ENCODE measurements around the gene LRIT3. TPM values are rescaled to one million over a fixed set of nuclear protein-coding genes. Genes with fewer than 3 reads are reported as not detected.

LRIT3 gene
- polyA plus RNA-seq, 3 donors, result 0.07 TPM; not detected in 2

- Mint-ChIP-seq H3K27me3 (ENCODE audit: low read depth in 3 of 3) (peaks cover 0 to 1% (median 0%) of the 10 kb centered on the region in 3 donors), H3K4me3 (no peak overlapping the region), H3K27ac (no peak overlapping the region), H3K9me3 (no peaks in the 10 kb centered on the region), H3K36me3 (peaks cover 60 to 71% of the 10 kb centered on the region in 2 donors), H3K4me1 (peaks cover 17% of the 10 kb centered on the region)
- no peak overlapping the region for H3K9ac ChIP-seq (ENCODE audit: insufficient read depth, low read length, poor library complexity, severe bottlenecking)
- peaks cover 15% of the 10 kb centered on the region for H3K79me2 ChIP-seq (ENCODE audit: insufficient read depth, low read length)
- DNase-seq, result no peak
- intact Hi-C loops (cut with micrococcal nuclease), result loop anchor here in 1 of 2 donors (10.0 kb wide), 1 partner anchor 116 kb away; the partner anchor contains the start of gene CASP6
- H3K27me3 ChIP-seq (ENCODE audit: control insufficient read depth in 2 of 2, insufficient read depth in 2 of 2, low read length in 2 of 2), result no peaks in the 10 kb centered on the region
- H2AFZ ChIP-seq (ENCODE audit: insufficient read depth, low read depth, low read length, poor library complexity, severe bottlenecking), result no peak overlapping the region
- peaks cover 53 to 75% of the 10 kb centered on the region in 2 donors for H3K36me3 ChIP-seq (replicated peaks in 1 of 2; ENCODE audit: control insufficient read depth in 1 of 2, insufficient read depth in 2 of 2, low read length in 2 of 2)
- H3K4me3 ChIP-seq (replicated peaks in 1 of 3; ENCODE audit: low read depth in 2 of 3, low read length in 3 of 3), result no peak overlapping the region
- H3K27ac ChIP-seq (ENCODE audit: low read depth in 1 of 2, low read length in 2 of 2), result no peak overlapping the region
- H3K4me1 ChIP-seq (ENCODE audit: control insufficient read depth in 1 of 2, insufficient read depth in 2 of 2, low read length in 2 of 2), result peaks cover 8 to 11% of the 10 kb centered on the region in 2 donors
- no peak for TF ChIP-seq CTCF (IDR thresholded peaks at IDR 0.05)
- no peaks in the 10 kb centered on the region for H3K9me3 ChIP-seq (replicated peaks in 1 of 2; ENCODE audit: control insufficient read depth in 1 of 2, insufficient read depth in 1 of 2, low read length in 2 of 2)
- no peak overlapping the region for H3K4me2 ChIP-seq (replicated peaks; ENCODE audit: extremely low read depth, low read length, poor library complexity, severe bottlenecking)
- 100% methylated on average over 1 of the region's 2 CpGs for WGBS (ENCODE audit: insufficient coverage)
- no peaks in the 10 kb centered on the region for H4K20me1 ChIP-seq (ENCODE audit: insufficient read depth, low read length)
These were observed 27.3 kb upstream of the LRIT3 start for GRCh38 chr4:109820563-109820962.

GRCh38 chr4:109821185-109821584 is 26.7 kb upstream of the LRIT3 start:
- H3K9me3 ChIP-seq (replicated peaks in 1 of 2; ENCODE audit: control insufficient read depth in 1 of 2, insufficient read depth in 1 of 2, low read length in 2 of 2), result no peaks in the 10 kb centered on the region
- no peak overlapping the region for H3K4me3 Mint-ChIP-seq
- no peak overlapping the region for H3K4me2 ChIP-seq (replicated peaks; ENCODE audit: extremely low read depth, low read length, poor library complexity, severe bottlenecking)
- H3K79me2 ChIP-seq (ENCODE audit: insufficient read depth, low read length), result peaks cover 9% of the 10 kb centered on the region
- peaks cover 60 to 73% of the 10 kb centered on the region in 2 donors for H3K36me3 Mint-ChIP-seq
- H2AFZ ChIP-seq (ENCODE audit: insufficient read depth, low read depth, low read length, poor library complexity, severe bottlenecking), result no peak overlapping the region
- WGBS (ENCODE audit: insufficient coverage), result no CpG with 5 or more reads among the region's 2 CpGs
- no peaks in the 10 kb centered on the region for H3K9me3 Mint-ChIP-seq
- H3K36me3 ChIP-seq (replicated peaks in 1 of 2; ENCODE audit: control insufficient read depth in 1 of 2, insufficient read depth in 2 of 2, low read length in 2 of 2), result peaks cover 53 to 76% of the 10 kb centered on the region in 2 donors
- H3K27me3 ChIP-seq (ENCODE audit: control insufficient read depth in 2 of 2, insufficient read depth in 2 of 2, low read length in 2 of 2), result no peaks in the 10 kb centered on the region
- peak overlapping the region in 1 of 7 donors; percentile 64 for H3K27ac Mint-ChIP-seq
- peaks cover 0 to 1% (median 0%) of the 10 kb centered on the region in 3 donors for H3K27me3 Mint-ChIP-seq (ENCODE audit: low read depth in 3 of 3)
- DNase-seq, result no peak
- no peak overlapping the region for H3K9ac ChIP-seq (ENCODE audit: insufficient read depth, low read length, poor library complexity, severe bottlenecking)
- H3K4me3 ChIP-seq (replicated peaks in 1 of 3; ENCODE audit: low read depth in 2 of 3, low read length in 3 of 3), result no peak overlapping the region
- no peaks in the 10 kb centered on the region for H4K20me1 ChIP-seq (ENCODE audit: insufficient read depth, low read length)
- H3K27ac ChIP-seq (ENCODE audit: low read depth in 1 of 2, low read length in 2 of 2), result no peak overlapping the region
- H3K4me1 ChIP-seq (ENCODE audit: control insufficient read depth in 1 of 2, insufficient read depth in 2 of 2, low read length in 2 of 2), result peaks cover 3 to 5% of the 10 kb centered on the region in 2 donors
- TF ChIP-seq CTCF (IDR thresholded peaks at IDR 0.05), result no peak
- intact Hi-C loops (cut with micrococcal nuclease), result loop anchor here in 1 of 2 donors (10.0 kb wide), 1 partner anchor 116 kb away; the partner anchor contains the start of gene CASP6
- peaks cover 11% of the 10 kb centered on the region for H3K4me1 Mint-ChIP-seq
